HG03460 (cell line): ENCODE measurements around the gene MED15.
A peak's percentile ranks its signal among the peaks of the same experiment; 100 is the strongest.
"Not testable (repeated sequence)": the region's sequence is repeated elsewhere in the genome, so short reads cannot be mapped to it uniquely, and the experiment has no call there.

ENCODE experiments used
- ATAC-seq: cut with Tn5 transposase; IDR thresholded peaks from one replicate; pipeline ENCODE4 v1.9.1; 2021; ENCODE audit not compliant: unreplicated experiment

The MED15 gene

DNA sequence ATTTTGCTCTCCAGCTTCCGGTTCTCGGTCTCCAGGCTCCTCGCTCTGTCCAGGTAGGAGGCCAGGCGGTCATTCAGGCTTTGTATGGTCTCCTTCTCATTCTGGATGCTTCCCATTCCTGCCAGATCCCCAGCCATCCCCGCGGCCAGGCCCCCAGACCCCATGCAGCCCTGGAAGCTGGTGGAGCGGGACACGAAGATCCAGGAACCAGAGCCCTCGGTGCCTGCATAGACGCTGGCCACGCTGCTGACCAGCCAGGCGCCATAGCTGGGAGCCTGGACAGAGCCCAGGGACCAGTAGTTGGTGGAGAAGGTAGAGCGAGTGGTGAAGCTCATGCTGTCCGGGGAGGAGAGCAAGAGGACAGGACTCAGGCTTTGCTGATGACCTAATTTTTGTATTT is 23.6 kb upstream of the MED15 start:
- no peak for ATAC-seq

DNA sequence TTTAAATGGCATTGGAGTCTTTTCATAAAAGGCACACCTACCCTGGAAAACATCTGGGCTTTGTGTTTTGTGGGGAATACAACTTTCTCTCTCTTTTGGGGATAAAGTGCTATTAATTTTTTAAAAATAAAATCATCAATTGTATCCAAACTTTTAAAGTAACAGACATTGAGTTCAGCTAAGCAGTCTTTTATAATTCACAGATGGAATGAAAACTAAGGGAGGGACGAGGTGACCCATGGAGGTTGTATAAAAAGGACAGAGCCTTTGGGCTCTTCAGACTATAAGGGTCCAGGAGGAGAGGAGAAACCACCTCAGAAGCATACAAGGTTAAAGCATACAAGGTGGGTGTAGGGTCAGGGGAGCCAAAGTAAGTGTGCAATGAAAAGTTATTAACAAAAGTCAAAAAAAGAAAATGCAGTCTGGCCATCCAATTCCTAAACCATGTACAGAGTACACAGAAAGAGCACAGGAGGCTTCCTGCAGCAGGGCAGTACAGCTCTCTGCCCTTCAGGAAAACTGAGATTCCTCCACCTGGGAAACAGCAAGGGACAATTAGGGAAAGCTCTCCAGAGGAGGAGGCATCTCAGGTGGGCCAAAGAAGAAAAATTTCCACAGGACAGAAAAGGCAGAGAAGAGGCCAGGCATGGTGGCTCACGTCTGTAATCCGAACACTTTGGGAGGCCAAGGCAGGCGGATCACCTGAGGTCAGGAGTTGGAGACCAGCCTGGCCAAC is 22.3 kb upstream of the MED15 start:
- no peak for ATAC-seq

DNA sequence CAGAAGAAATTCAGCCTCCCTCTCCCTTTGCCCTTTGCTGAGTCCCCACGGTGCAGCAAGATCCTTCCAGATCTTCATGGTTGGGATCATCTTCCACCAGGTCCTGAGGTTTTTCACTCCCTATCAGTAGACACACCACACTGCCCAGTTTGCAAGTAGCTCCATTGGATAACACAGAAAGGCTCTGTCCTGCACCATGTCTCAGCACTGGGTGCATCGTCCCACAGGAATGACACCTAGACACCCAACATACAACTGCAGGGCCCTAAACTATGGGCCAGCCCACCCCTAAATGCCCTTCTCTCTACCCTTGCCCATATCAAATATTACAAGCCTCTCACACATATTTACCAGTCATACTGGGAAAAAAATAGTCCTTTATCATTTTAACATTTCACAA is 21.2 kb upstream of the MED15 start:
- ATAC-seq = no peak

DNA sequence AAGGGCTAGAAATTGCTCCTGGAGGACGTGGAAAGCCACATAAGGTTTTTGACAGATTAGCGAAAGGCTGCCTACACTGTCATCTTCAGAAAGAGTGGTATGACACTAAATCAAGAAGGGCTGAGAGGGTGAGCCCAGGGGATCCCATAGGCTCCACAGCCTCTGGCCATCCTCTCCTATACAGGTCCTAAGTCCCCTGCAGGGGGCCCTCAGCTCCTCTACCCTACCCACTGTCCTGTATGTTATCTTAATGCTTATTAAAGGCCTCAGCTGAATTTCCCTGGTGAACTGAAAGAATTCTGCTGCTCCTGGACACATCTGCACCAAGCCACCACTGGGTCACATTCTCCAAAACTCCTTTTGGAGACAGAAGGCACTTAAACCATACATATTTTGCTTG is 19.7 kb upstream of the MED15 start:
- ATAC-seq = no peak

DNA sequence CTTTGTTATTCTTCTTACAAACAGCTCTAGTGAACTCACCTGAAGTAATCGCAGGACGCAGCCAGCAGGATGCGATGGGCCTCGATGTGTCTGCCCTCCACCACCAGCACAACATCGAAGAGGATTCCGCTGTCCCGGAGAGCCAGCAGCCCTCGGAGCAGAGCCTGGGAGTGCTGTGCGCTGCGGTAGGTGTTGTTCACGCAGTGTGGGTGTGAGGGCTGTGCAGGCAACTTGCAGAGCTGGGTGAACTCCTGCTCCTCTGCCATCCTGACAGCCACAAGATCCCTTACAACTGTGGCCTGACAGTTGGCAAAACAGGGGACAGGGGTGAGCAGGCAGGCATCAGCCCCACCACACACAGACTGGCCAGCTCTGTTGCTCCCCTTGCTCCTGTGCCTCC is 18.5 kb upstream of the MED15 start:
- ATAC-seq = no peak

DNA sequence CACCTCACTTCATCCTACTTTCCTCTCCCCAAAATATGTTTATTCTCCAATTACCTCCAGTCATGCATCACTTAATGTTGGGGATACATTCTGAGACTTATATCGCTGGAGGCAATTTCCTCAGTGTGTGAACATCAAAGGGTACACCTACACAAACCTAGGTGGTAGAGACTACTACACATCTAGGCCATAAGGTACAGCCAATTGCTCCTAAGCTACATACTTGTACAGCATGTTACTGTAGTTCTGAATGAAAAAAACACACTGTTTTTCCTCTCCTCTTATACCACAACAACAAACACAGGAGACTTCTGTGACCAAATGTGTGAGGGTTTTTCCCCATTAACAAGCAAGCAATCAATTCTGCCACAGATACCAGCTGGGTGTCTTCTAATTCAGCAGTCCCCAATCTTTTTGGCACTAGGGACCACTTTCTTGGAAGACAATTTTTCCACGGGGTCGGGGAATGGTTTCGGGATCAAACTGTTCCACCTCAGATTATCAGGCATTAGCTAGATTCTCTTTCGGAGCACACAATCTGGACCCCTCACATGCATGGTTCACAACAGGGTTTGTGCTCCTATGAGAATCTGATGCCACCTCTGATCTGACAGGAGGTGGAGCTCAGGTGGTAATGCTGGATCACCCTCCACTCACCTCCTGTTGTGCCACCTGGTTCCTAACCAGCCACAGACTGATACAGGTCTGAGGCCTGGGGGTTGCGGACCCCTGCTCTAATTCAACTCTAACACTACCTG is 17.0 kb upstream of the MED15 start:
- no peak for ATAC-seq

DNA sequence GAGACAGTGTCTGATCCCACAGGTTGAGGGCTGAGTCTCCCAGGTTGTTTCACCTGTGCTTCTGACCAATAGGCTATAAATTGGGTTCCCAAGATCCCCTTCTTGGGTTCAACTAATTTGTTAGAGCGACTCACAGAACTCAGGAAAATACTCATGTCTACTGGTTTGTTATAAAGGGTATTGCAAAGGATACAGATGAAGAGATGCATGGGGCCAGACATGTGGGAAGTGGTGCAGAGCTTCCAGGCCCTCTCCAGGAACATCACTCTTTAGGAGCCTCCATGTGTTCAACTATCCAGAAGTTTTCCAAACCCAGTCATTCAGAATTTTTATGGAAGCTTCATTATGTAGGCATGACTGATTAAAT is 16.5 kb upstream of the MED15 start:
- ATAC-seq = no peak

DNA sequence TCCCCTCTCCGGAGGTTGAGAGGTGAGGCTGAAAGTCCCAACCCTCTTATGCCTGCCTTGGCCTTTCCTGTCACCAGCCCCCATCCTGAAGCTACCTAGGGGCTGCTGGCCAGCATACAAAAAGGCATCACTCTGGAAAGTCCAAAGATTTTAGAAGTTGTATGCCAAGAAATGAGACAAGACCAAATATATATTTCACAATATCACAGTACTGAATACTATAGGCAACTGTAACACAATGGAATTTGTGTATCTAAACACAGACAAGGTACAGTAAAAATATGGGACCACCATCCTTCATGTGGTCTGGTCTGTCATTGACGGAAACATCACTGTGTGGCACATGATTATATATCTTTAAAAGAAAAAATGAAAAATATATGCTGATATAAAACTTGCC is 16.1 kb upstream of the MED15 start:
- ATAC-seq = no peak

DNA sequence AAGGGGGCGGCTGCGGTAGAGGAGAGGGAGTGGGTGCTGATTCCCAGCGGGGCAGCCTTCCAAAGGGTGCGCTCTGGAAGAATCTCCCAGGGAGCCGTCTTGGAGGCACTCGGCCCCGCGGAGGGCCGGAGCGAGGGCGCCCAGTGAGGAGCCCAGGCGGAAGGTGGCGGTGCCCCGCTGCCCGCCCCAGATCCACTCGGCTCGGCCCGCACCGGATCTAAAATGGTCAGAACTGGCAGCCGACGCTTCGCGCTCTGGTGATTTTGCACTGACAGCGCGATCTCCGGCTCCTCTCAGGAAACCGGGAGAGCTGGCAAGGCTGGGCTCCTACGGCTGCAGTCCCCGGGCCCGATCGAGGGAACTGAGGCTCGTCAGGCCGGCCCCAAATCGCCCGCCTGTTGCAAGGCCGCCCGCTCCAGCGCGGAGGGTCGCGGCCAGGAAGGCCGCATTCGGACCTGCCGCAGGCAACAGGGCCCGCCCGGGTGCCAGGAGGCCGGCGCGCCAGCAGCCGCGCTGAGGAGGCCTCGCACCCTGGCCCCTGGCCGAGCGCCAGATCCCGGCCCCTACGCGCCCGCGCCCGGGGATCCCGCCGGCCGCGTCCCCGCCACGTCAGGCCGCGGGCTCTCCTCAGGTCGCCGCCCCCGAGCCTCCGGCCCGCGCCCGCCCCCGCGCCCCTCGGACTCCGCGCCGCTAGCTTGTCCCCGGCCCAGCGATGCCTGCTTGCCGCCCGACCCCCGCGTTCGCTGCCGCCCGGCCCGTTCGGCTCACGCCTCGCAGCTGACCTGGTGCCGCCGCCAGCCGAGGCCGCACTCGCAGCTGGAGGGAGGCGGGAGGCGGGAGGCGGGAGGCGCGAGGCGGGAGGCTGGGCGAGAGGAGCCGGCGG is 12.2 kb upstream of the MED15 start, which contains the start of gene KLHL22:
Gene KLHL22 (minus strand): TSS at position 818 of the 883 bp plus-strand sequence. CDS start 6,584 bp downstream, outside the sequence.
- peak; percentile 22 for ATAC-seq

DNA sequence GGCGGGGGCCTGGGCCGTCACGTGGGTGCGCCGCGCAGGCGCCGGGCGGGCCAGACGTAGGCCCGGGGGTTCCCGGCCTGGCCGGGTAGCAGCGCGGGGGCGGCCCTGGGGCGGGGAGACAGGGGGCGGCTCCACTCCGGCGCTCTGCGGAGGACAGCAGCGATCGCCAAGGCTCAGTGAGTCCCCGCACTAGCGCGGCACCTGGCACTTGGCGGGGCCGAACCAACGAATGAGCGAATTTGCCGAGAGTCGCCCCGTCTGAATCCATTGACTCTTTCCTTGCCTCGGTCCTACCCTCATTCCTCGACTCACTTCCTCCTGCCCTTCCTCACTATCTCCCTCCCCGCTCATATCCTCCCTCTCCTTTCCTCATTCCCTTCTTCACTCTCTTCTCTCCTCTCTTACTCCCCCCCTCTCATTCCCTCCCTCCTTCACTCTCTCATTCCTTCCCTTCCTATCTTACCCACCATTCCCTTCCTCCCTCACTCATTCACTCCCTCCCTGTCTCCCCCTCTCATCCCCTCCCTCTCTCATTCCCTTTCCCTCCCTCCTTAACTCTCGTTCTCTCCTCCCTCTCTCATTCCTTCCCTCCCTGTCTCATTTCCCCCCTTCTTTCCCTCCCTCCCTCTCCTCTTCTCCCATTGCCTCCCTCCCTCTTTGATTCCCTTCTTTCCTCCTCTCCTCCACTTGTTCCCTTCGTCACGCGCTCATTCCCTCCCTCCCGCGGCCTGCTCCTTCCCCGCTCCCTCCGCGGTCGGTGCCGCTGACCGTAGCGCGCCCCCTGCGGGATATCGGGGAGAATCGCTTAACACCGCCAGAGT is 11.3 kb upstream of the MED15 start:
- ATAC-seq = peak; percentile 74

DNA sequence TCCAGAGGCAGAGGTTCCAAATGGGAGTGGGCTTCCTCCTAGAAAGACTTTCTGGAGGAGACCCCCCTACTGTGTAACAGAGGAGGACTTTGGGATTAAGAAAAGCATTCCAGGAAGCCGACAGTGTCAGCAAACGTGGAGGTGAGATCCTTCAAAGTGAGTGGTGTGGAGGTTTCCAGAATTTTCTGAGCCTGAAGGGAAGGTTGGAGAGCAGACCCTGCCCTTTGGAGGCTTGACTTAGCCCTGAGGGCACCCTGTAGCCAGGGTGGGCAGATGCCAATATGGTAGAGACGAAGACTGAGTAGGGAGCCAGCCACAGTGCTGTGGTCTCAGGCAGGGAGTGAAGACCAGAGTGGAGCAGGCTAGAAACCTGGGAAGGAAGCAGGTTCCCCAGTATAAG is 10.0 kb upstream of the MED15 start:
- ATAC-seq = no peak

DNA sequence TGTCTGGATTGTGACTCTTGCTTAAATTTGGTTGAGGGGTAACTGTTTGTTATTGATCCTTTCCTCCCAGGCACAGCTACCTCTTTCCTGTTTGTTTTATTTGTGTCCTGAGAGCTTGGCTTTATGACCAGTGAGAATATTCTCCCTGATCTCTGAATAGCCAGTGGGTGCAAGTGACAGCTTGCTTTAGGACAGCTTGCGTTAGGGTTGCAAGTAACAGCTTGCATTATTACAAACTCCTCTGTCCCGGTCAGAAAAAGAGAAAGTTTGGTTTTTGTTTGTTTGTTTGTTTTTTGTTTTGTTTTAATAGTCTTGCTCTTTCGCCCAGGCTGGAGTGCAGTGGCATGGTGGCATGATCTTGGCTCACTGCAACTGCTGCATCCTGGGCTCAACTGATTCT is 8.5 kb upstream of the MED15 start:
- ATAC-seq = no peak

DNA sequence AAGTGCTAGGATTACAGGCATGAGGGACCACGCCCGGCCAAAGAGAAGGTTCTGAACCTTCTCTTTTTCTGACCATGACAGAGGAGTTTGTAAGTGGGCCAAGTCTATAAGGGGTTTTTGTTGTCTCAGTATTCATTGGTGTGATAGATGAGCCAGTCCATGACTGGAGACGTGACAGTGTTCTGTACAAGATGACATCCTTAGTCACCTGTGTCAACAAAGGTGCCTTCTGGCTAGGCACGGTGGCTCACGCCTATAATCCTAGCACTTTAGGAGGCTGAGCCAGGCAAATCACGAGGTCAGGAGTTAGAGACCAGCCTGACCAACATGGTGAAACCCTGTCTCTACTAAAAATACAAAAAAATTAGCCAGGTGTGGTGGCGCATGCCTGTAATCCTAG is 7.6 kb upstream of the MED15 start:
- ATAC-seq = no peak

DNA sequence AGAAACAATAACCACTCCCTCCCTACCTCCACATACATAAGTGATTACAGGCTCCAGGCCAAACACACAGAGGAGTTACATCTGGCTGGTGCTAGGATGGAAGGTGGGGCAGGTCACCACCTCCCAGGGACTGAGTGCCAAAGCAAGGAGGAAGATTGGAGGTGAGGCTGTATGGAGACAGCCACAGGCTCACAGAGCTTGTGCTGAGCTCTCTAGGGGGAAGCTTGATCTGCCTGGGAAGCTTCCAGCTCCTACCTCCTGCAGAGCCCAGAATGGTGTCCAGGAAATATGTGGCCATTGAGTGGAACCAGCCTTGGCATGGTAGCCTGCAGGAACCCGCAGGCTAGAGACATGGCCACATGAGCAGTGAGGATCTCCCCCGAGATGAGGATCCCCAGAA is 3.6 kb upstream of the MED15 start:
- ATAC-seq = no peak

DNA sequence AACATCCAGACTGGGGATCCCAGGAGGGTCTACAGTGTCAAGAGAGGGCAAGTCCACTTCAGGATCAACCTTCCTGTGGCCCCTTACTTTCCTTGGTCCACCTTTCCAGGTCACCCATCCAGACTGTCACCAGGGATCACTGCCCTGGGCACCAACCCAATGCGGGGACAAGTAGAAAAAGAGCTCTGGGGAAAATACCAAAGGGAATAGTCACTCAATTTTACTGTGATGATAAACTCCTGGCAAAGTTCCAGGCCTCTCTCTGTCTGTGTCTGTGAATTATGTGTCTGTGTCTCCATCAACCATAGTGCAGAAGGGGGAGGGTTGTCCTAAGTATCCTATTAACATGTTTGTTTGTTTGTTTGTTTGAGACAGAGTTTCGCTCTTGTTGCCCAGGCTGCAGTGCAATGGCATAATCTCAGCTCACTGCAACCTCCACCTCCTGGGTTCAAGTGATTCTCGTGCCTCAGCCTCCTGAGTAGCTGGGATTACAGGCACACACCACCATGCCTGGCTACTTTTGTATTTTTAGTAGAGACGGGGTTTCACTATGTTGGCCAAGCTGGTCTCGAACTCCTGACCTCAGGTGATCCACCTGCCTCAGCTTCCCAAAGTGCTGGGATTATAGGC is 3.0 kb upstream of the MED15 start:
- ATAC-seq = not testable (repeated sequence)

DNA sequence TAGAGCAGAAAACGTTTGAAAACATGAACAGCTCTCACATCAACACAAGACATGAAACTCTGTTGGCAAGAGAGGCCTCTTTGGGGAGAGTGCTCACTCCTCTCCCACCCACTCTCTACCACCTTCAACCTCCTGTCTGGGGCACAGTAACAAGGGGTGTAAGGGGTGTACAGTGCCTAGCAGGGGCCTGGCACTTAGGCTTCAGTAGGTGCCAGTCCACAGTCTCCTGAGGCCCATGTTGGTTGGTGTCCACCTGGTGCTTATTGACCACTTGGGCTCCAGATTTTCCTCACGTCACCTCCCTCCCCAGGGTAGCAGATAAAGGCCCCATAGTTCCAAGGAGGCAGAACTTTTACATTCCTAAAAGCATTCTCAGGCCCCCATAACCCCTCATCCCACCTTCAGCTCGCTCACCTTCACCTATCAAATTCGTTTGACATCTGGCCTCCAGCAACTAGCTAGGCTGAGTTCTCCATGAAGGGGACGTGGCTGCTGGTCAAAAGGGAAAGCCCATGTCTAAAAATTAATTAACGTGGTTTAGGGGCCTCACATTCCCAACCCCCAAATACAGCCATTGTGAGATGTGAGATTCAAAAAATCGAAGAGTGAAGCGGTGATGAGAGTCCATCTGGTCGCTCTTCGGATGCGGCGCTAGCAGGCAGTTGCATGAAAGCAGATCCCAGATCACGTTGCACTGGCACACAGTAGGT is 712 bp upstream of the MED15 start:
- ATAC-seq = no peak

DNA sequence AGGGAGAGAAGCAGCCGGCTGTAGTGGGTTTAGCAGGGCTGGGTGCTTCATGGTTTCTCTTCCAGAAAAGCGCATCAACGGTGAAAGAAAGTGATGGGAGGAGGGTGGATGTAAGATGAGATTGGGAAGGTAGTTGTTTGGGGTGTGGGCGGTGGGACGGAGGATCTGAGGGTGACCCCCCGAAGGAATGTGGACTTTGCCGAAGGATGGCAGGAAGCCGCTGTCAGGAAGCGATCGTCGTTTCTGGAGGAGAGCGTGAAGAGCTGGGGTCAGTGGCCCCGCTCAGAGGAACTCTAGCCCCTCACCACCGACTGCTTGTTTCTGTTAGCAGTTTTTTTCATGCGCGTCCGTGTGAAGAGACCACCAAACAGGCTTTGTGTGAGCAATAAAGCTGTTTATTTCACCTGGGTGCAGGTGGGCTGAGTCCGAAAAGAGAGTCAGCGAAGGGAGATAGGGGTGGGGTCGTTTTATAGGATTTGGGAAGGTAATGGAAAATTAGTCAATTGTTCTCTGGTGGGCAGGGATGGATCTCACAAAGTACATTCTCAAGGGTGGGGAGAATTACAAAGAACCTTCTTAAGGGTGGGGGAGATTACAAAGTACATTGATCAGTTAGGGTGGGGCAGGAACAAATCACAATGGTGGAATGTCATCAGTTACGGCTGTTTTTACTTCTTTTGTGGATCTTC is 801 bp downstream of the MED15 start:
- peak; percentile 21 for ATAC-seq

DNA sequence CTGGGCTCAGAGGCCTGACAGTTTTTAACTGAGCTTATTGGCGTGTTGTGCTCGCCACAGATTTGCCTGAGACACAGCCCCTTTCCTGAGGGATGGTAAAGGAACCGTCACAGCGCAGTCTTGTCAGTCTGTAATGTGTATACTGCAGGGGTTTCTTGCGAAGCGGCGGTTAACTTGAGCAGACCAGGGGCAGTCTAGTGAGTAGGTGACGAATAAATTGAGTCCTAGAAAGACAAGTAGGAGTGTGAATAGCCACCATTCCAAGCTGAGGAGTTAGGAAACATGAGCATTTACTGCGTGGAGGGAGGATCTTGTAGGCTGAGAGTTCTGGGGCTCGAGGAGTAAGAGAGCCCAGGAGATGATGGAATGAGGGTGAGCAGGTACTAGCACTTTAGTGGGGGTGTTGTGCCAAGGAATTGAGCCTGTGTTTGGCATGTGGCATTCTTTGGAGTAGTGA is 1.4 kb downstream of the MED15 start:
- ATAC-seq = no peak
